NK-92 (cell line): ENCODE results near the gene LANCL2.
"Not testable (repeated sequence)": the region's sequence is repeated elsewhere in the genome, so short reads cannot be mapped to it uniquely, and the experiment has no call there.

Experiments used
- DNase-seq: peaks from one replicate; lab custom pipeline; 2025; ENCODE audit not compliant: unreplicated experiment; lab: John Stamatoyannopoulos, UW

Gene LANCL2, protein sequence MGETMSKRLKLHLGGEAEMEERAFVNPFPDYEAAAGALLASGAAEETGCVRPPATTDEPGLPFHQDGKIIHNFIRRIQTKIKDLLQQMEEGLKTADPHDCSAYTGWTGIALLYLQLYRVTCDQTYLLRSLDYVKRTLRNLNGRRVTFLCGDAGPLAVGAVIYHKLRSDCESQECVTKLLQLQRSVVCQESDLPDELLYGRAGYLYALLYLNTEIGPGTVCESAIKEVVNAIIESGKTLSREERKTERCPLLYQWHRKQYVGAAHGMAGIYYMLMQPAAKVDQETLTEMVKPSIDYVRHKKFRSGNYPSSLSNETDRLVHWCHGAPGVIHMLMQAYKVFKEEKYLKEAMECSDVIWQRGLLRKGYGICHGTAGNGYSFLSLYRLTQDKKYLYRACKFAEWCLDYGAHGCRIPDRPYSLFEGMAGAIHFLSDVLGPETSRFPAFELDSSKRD

DNA sequence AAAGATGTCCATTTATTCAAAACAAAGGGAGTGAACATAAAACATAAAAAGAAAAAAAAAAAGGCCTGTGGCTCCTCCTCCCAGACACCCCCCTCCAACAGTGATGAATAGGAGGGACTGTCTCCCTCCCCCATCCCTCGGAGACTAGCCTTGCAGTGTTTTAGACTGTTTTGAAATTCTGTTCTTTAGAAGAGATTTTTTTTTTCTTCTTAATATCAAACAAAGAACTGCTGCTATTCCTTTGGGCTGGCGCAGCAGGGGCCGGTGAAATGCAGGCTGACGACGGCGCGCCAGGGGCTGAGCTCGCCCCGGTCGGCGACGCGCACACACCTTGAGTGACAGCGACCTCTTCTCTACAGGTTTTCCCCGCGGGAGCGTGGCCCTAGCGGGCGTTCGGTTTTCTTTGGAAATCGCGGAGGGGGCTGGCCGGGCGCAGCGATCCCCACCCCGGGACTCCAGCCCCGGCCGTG lies at the start of gene LANCL2:
LANCL2 (plus strand) TSS at position 133 of the 470 bp plus-strand sequence. CDS start 689 bp downstream, outside the sequence.
- DNase-seq, result no peak

DNA sequence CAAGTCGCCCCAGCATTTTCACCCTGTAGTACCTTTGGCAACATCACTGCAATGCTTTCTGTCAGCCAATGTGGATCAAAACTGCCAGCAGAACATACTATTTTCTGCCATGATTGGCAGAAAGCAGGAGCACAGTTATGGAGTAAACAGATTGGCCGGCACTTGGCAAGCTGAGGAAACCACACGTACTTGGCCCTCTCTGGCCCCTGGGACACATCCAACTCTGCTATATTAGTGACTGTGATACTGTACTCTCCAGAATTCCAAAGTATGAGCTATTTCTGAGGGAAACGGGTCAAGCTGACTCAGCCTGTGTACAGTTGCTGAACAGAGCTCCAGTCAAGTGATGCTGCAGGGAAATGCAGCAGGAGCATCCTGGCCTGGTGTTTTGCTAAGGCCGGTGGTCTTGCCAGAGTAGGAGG lies 39.8 kb upstream of the LANCL2 start:
- no peak for DNase-seq

- DNase-seq, result no peak
These were observed 38.9 kb upstream of the LANCL2 start for GRCh38 chr7:55326081-55326835.

GRCh38 chr7:55326945-55327626 lies 38.1 kb upstream of the LANCL2 start:
- DNase-seq, result no peak

GRCh38 chr7:55335151-55335550 lies 30.0 kb upstream of the LANCL2 start:
- no peak for DNase-seq

GRCh38 chr7:55335786-55336185 lies 29.4 kb upstream of the LANCL2 start:
- DNase-seq, result no peak

- no peak for DNase-seq
These were observed 28.6 kb upstream of the LANCL2 start for GRCh38 chr7:55336540-55336939.

- no peak for DNase-seq
These were observed 25.8 kb upstream of the LANCL2 start for GRCh38 chr7:55339033-55340000.

DNA sequence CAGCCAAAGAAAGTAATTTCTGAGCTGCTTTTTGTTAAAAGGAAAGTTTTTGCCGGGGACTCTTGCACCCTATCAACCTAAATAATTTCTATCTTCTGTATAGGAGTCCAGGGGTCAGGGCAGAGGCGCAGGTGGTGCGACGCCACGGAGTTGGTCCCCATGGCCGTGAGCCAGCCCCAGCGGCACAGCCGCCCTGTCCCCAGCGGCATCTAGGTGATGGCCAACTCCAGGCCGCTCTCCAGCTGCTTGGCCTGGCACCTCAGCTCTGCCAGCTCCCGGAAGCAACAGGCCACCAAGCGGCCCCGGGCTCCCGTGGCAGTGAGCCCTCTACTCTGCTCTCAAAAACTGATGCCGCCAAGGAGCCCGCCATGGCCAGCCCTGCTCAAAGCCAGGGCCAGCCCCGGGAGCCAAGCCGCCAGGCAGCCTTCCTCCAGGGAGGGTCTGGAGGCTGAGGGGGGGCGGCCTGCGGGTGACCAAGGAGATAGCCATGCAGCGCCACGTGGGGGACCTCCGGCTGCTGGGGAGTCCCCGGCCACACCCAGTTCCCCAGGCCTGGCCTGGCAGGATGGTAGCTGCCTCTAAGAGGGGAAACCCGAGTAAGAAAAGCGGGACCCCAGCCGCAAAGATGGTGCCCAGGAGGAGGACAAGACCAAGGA lies 22.8 kb upstream of the LANCL2 start:
- DNase-seq, result no peak

GRCh38 chr7:55343002-55343781 lies 21.9 kb upstream of the LANCL2 start:
- no peak for DNase-seq

- DNase-seq, result no peak
These were observed 21.1 kb upstream of the LANCL2 start for GRCh38 chr7:55343860-55344606.

DNA sequence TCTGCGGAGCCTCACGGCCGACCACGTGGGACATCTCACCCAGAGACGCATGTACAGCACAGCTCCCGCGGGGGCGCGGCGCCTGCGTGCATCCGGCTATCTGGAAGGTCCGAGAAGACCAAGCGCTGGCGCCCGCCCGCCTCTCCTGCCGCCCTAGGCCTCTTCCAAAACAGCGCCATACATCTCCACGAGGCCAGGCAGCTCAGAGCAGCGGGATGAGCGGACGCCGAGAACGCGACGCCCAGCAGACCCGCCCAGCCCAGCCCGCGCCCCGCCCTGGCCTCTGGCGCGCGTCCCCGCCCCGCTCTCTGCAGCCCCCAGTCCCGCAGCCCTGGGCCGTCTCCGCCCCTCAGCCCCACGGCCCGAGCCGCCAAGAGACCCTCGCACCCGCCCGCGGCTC lies 20.3 kb upstream of the LANCL2 start:
- no peak for DNase-seq

DNA sequence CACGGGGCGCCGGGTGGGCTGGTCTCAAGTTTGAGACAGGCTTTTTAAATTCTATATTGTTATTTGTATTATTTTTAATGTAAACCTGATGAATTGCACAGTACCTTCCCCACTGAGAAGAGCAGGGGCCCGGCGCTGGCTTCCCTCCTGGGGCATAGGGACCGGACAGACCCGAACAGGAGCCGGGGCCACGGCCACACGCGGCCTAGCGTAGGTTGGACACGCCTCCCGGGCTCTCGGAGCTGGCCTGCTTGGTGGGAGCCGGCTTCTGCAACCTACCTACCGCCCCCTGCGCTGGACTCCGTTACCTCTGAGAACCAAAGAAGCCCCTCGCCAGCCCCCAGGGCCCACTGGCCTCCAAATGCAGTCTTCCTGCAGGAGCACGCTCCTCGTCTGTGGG lies 19.8 kb upstream of the LANCL2 start:
- no peak for DNase-seq

GRCh38 chr7:55348502-55348901 lies 16.6 kb upstream of the LANCL2 start:
- no peak for DNase-seq

DNA sequence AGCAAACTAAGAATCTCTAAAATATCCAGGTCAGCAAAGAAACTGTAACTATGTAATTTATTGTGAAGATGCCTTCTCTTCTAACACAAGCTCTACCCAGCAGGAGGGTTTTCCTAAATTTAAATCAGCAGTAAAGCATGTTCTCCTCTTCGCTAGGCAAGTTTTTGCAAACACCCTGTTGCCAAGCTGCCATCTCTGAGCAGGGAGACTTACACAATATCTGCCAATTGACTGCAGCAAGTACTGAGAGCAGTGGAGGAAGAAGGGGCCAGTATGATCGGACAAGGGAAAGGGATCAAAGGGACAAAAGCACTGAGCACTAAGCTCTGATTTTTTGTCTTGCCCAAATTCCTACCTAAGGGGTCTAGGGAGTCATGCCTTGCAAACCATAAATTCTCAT lies 16.0 kb upstream of the LANCL2 start:
- DNase-seq, result no peak

GRCh38 chr7:55350281-55350680 lies 14.9 kb upstream of the LANCL2 start:
- no peak for DNase-seq

DNA sequence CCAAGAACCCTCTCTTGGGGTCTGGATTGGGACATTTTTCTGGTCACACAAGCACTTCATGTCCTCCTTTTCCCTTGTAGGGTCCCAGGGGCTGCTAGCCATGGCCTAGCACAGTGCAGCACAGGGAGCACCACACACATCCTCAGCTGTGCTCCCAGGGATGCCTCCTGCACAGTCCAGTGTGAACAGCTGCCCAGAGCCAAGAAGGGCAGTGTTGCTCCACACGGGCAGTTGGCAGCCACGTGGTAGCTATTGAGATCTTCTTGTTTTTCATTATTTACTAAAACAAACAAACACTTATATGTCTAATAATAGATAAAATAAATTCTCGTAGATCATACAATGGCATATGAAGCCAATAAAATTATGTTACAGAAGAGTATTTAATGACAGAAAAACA lies 13.9 kb upstream of the LANCL2 start:
- no peak for DNase-seq

DNA sequence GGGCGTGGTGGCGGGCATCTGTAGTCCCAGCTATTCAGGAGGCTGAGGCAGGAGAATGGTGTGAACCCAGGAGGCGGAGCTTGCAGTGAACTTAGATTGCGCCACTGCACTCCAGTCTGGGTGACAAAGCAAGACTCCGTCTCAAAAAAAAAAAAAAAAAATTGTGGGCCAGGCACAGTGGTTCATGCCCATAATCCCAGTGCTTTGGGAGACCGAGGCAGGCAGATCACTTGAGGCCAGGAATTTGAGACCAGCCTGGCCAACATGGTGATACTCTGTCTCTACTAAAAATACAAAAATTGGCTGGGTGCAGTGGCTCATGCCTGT lies 12.2 kb upstream of the LANCL2 start:
- DNase-seq, result not testable (repeated sequence)
